ENCODE data around the gene STAB2. TPM values are rescaled to one million over a fixed set of nuclear protein-coding genes. Genes with fewer than 3 reads are reported as not detected.
"Not testable (repeated sequence)": the region's sequence is repeated elsewhere in the genome, so short reads cannot be mapped to it uniquely, and the experiment has no call there.

The STAB2 gene
- polyA plus RNA-seq, 2 donors, result 0.02 to 0.09 TPM

GRCh38 chr12:103640410-103640809, 53.3 kb downstream of the STAB2 start:
- Histone ChIP-seq H3K4me3 (ENCODE audit: low read depth in 1 of 2, low read length in 2 of 2) (no peak overlapping the region), H3K27ac (ENCODE audit: low read depth in 2 of 2, low read length in 1 of 2) (no peak overlapping the region), H3K9me3 (ENCODE audit: control insufficient read depth in 2 of 2, insufficient read depth in 1 of 2, low read depth in 1 of 2, low read length in 1 of 2) (peaks cover 0 to 3% of the 10 kb centered on the region in 2 donors), H3K27me3 (ENCODE audit: control insufficient read depth in 1 of 2, insufficient read depth in 2 of 2, low read length in 2 of 2) (no peaks in the 10 kb centered on the region), H3K4me1 (ENCODE audit: control insufficient read depth in 2 of 2, insufficient read depth in 2 of 2, low read length in 1 of 2) (peaks cover 0 to 2% of the 10 kb centered on the region in 2 donors), H3K36me3 (ENCODE audit: control insufficient read depth in 2 of 2, insufficient read depth in 2 of 2, low read length in 1 of 2) (no peaks in the 10 kb centered on the region)
- 35 to 45% methylated on average over 1 of the region's 1 CpG for WGBS, 2 donors

- no peaks in the 10 kb centered on the region for H3K9me3 ChIP-seq (ENCODE audit: control insufficient read depth in 2 of 2, insufficient read depth in 1 of 2, low read depth in 1 of 2, low read length in 1 of 2)
- H3K36me3 ChIP-seq (ENCODE audit: control insufficient read depth in 2 of 2, insufficient read depth in 2 of 2, low read length in 1 of 2), result no peaks in the 10 kb centered on the region
- H3K27ac ChIP-seq (ENCODE audit: low read depth in 2 of 2, low read length in 1 of 2), result no peak overlapping the region
- 83 to 85% methylated on average over 4 of the region's 4 CpGs for WGBS, 2 donors
- no peaks in the 10 kb centered on the region for H3K27me3 ChIP-seq (ENCODE audit: control insufficient read depth in 1 of 2, insufficient read depth in 2 of 2, low read length in 2 of 2)
- peaks cover 0 to 2% of the 10 kb centered on the region in 2 donors for H3K4me1 ChIP-seq (ENCODE audit: control insufficient read depth in 2 of 2, insufficient read depth in 2 of 2, low read length in 1 of 2)
- no peak overlapping the region for H3K4me3 ChIP-seq (ENCODE audit: low read depth in 1 of 2, low read length in 2 of 2)
Observed at GRCh38 chr12:103640831-103641230, 53.8 kb downstream of the STAB2 start.

GRCh38 chr12:103642240-103642864, 55.3 kb downstream of the STAB2 start:
- Histone ChIP-seq H3K36me3 (ENCODE audit: control insufficient read depth in 2 of 2, insufficient read depth in 2 of 2, low read length in 1 of 2) (no peaks in the 10 kb centered on the region), H3K27ac (ENCODE audit: low read depth in 2 of 2, low read length in 1 of 2) (no peak overlapping the region), H3K27me3 (ENCODE audit: control insufficient read depth in 1 of 2, insufficient read depth in 2 of 2, low read length in 2 of 2) (no peaks in the 10 kb centered on the region), H3K9me3 (ENCODE audit: control insufficient read depth in 2 of 2, insufficient read depth in 1 of 2, low read depth in 1 of 2, low read length in 1 of 2) (no peaks in the 10 kb centered on the region), H3K4me1 (ENCODE audit: control insufficient read depth in 2 of 2, insufficient read depth in 2 of 2, low read length in 1 of 2) (peaks cover 0 to 2% of the 10 kb centered on the region in 2 donors), H3K4me3 (ENCODE audit: low read depth in 1 of 2, low read length in 2 of 2) (no peak overlapping the region)
- 58 to 66% methylated on average over 3 of the region's 3 CpGs for WGBS, 2 donors

- Histone ChIP-seq H3K27me3 (ENCODE audit: control insufficient read depth in 1 of 2, insufficient read depth in 2 of 2, low read length in 2 of 2) (no peaks in the 10 kb centered on the region), H3K27ac (ENCODE audit: low read depth in 2 of 2, low read length in 1 of 2) (no peak overlapping the region), H3K4me1 (ENCODE audit: control insufficient read depth in 2 of 2, insufficient read depth in 2 of 2, low read length in 1 of 2) (no peaks in the 10 kb centered on the region), H3K9me3 (ENCODE audit: control insufficient read depth in 2 of 2, insufficient read depth in 1 of 2, low read depth in 1 of 2, low read length in 1 of 2) (no peaks in the 10 kb centered on the region), H3K4me3 (ENCODE audit: low read depth in 1 of 2, low read length in 2 of 2) (no peak overlapping the region), H3K36me3 (ENCODE audit: control insufficient read depth in 2 of 2, insufficient read depth in 2 of 2, low read length in 1 of 2) (no peaks in the 10 kb centered on the region)
- 68 to 73% methylated on average over 1 of the region's 1 CpG for WGBS, 2 donors
Observed at GRCh38 chr12:103645202-103645601, 58.1 kb downstream of the STAB2 start.

- Histone ChIP-seq H3K4me3 (ENCODE audit: low read depth in 1 of 2, low read length in 2 of 2) (no peak overlapping the region), H3K4me1 (ENCODE audit: control insufficient read depth in 2 of 2, insufficient read depth in 2 of 2, low read length in 1 of 2) (no peaks in the 10 kb centered on the region), H3K9me3 (ENCODE audit: control insufficient read depth in 2 of 2, insufficient read depth in 1 of 2, low read depth in 1 of 2, low read length in 1 of 2) (no peaks in the 10 kb centered on the region), H3K27me3 (ENCODE audit: control insufficient read depth in 1 of 2, insufficient read depth in 2 of 2, low read length in 2 of 2) (no peaks in the 10 kb centered on the region), H3K27ac (ENCODE audit: low read depth in 2 of 2, low read length in 1 of 2) (no peak overlapping the region), H3K36me3 (ENCODE audit: control insufficient read depth in 2 of 2, insufficient read depth in 2 of 2, low read length in 1 of 2) (no peaks in the 10 kb centered on the region)
- WGBS, 2 donors, result 17 to 25% methylated on average over 2 of the region's 2 CpGs
Observed at GRCh38 chr12:103647267-103647666, 60.2 kb downstream of the STAB2 start.

GRCh38 chr12:103652808-103653207, 65.7 kb downstream of the STAB2 start:
- Histone ChIP-seq H3K27ac (ENCODE audit: low read depth in 2 of 2, low read length in 1 of 2) (no peak overlapping the region), H3K4me3 (ENCODE audit: low read depth in 1 of 2, low read length in 2 of 2) (no peak overlapping the region), H3K9me3 (ENCODE audit: control insufficient read depth in 2 of 2, insufficient read depth in 1 of 2, low read depth in 1 of 2, low read length in 1 of 2) (no peaks in the 10 kb centered on the region), H3K4me1 (ENCODE audit: control insufficient read depth in 2 of 2, insufficient read depth in 2 of 2, low read length in 1 of 2) (no peaks in the 10 kb centered on the region), H3K36me3 (ENCODE audit: control insufficient read depth in 2 of 2, insufficient read depth in 2 of 2, low read length in 1 of 2) (no peaks in the 10 kb centered on the region), H3K27me3 (ENCODE audit: control insufficient read depth in 1 of 2, insufficient read depth in 2 of 2, low read length in 2 of 2) (no peaks in the 10 kb centered on the region)

GRCh38 chr12:103653568-103654173, 66.6 kb downstream of the STAB2 start:
- not testable (repeated sequence) for H3K9me3 ChIP-seq (ENCODE audit: control insufficient read depth in 2 of 2, insufficient read depth in 1 of 2, low read depth in 1 of 2, low read length in 1 of 2); H3K4me3 ChIP-seq (ENCODE audit: low read depth in 1 of 2, low read length in 2 of 2); H3K4me1 ChIP-seq (ENCODE audit: control insufficient read depth in 2 of 2, insufficient read depth in 2 of 2, low read length in 1 of 2); H3K36me3 ChIP-seq (ENCODE audit: control insufficient read depth in 2 of 2, insufficient read depth in 2 of 2, low read length in 1 of 2); H3K27me3 ChIP-seq (ENCODE audit: control insufficient read depth in 1 of 2, insufficient read depth in 2 of 2, low read length in 2 of 2); H3K27ac ChIP-seq (ENCODE audit: low read depth in 2 of 2, low read length in 1 of 2)
- WGBS, 2 donors, result 85 to 88% methylated on average over 3 of the region's 3 CpGs

- Histone ChIP-seq H3K36me3 (ENCODE audit: control insufficient read depth in 2 of 2, insufficient read depth in 2 of 2, low read length in 1 of 2) (no peaks in the 10 kb centered on the region), H3K27ac (ENCODE audit: low read depth in 2 of 2, low read length in 1 of 2) (no peak overlapping the region), H3K4me1 (ENCODE audit: control insufficient read depth in 2 of 2, insufficient read depth in 2 of 2, low read length in 1 of 2) (no peaks in the 10 kb centered on the region), H3K27me3 (ENCODE audit: control insufficient read depth in 1 of 2, insufficient read depth in 2 of 2, low read length in 2 of 2) (no peaks in the 10 kb centered on the region), H3K9me3 (ENCODE audit: control insufficient read depth in 2 of 2, insufficient read depth in 1 of 2, low read depth in 1 of 2, low read length in 1 of 2) (no peaks in the 10 kb centered on the region), H3K4me3 (ENCODE audit: low read depth in 1 of 2, low read length in 2 of 2) (no peak overlapping the region)
- 82 to 91% methylated on average over 3 of the region's 3 CpGs for WGBS, 2 donors
Observed at GRCh38 chr12:103654816-103655215, 67.7 kb downstream of the STAB2 start.

- 91 to 97% methylated on average over 1 of the region's 1 CpG for whole genome bisulfite sequencing, 2 donors
- no peaks in the 10 kb centered on the region for H3K9me3 ChIP-seq (ENCODE audit: control insufficient read depth in 2 of 2, insufficient read depth in 1 of 2, low read depth in 1 of 2, low read length in 1 of 2)
- no peaks in the 10 kb centered on the region for H3K36me3 ChIP-seq (ENCODE audit: control insufficient read depth in 2 of 2, insufficient read depth in 2 of 2, low read length in 1 of 2)
- H3K27me3 ChIP-seq (ENCODE audit: control insufficient read depth in 1 of 2, insufficient read depth in 2 of 2, low read length in 2 of 2), result no peaks in the 10 kb centered on the region
- no peak overlapping the region for H3K4me3 ChIP-seq (ENCODE audit: low read depth in 1 of 2, low read length in 2 of 2)
- H3K4me1 ChIP-seq (ENCODE audit: control insufficient read depth in 2 of 2, insufficient read depth in 2 of 2, low read length in 1 of 2), result no peaks in the 10 kb centered on the region
- no peak overlapping the region for H3K27ac ChIP-seq (ENCODE audit: low read depth in 2 of 2, low read length in 1 of 2)
Observed at GRCh38 chr12:103656291-103656690, 69.2 kb downstream of the STAB2 start.

GRCh38 chr12:103657331-103657730, 70.3 kb downstream of the STAB2 start:
- WGBS, 2 donors, result 31 to 34% methylated on average over 2 of the region's 2 CpGs
- Histone ChIP-seq H3K4me3 (ENCODE audit: low read depth in 1 of 2, low read length in 2 of 2) (no peak overlapping the region), H3K27me3 (ENCODE audit: control insufficient read depth in 1 of 2, insufficient read depth in 2 of 2, low read length in 2 of 2) (no peaks in the 10 kb centered on the region), H3K36me3 (ENCODE audit: control insufficient read depth in 2 of 2, insufficient read depth in 2 of 2, low read length in 1 of 2) (no peaks in the 10 kb centered on the region), H3K4me1 (ENCODE audit: control insufficient read depth in 2 of 2, insufficient read depth in 2 of 2, low read length in 1 of 2) (no peaks in the 10 kb centered on the region), H3K27ac (ENCODE audit: low read depth in 2 of 2, low read length in 1 of 2) (no peak overlapping the region), H3K9me3 (ENCODE audit: control insufficient read depth in 2 of 2, insufficient read depth in 1 of 2, low read depth in 1 of 2, low read length in 1 of 2) (no peaks in the 10 kb centered on the region)

Data from esophagus (tissue), 2 donors.